ENCODE results near the gene ACIN1.

DNA sequence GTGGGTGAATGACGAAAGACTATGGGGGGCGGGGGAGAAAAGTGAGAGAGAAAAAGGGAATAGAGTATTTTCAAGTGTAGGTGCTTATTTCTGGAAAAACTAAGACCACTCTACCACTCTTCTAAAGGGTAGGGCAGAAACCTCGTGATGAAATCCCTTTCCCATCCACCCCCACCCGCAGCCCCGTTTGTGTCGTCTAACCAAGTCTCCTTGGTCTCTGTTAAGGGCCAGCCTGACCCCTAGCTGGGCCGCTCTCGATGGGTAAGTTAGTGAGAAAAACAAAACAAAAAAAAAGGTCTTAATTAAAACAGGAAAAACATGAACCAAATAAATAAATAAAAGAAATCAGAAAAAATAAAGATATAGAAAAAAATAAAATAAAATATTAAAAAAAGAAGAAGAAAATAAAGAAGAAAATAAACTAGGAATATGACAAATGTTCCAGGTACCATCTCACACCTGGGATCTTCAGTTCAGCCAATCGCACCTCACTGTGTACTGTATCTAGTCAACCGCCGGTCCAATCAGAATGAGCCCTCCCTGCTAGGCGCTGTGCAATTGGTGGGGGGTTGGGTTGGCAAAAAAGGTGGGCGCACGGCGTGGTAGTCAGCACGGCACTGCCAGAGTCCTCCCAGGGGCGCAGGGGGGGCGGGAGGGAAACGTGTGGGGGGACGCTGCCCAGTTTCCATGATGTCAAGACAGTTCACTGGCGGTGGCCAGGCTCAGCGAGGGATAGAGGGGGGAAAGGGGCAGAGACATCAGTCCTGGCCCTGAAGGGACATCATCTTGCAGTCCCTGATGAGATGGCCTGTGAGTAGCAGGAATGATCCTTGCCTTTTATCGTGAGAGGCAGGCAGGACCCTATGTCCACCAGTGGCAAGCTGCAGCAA, 27.8 kb downstream of the ACIN1 start:
- no peak for TF ChIP-seq CTCF (conservative IDR thresholded peaks at IDR 0.05; ENCODE audit: low read depth in 2 of 2)
- TF ChIP-seq EZH2phosphoT487 (IDR thresholded peaks at IDR 0.05; ENCODE audit: unreplicated experiment) = no peak
- no peak for TF ChIP-seq EZH2 (IDR thresholded peaks at IDR 0.05; ENCODE audit: low read depth, unreplicated experiment)
- TF ChIP-seq, protein P1, sequence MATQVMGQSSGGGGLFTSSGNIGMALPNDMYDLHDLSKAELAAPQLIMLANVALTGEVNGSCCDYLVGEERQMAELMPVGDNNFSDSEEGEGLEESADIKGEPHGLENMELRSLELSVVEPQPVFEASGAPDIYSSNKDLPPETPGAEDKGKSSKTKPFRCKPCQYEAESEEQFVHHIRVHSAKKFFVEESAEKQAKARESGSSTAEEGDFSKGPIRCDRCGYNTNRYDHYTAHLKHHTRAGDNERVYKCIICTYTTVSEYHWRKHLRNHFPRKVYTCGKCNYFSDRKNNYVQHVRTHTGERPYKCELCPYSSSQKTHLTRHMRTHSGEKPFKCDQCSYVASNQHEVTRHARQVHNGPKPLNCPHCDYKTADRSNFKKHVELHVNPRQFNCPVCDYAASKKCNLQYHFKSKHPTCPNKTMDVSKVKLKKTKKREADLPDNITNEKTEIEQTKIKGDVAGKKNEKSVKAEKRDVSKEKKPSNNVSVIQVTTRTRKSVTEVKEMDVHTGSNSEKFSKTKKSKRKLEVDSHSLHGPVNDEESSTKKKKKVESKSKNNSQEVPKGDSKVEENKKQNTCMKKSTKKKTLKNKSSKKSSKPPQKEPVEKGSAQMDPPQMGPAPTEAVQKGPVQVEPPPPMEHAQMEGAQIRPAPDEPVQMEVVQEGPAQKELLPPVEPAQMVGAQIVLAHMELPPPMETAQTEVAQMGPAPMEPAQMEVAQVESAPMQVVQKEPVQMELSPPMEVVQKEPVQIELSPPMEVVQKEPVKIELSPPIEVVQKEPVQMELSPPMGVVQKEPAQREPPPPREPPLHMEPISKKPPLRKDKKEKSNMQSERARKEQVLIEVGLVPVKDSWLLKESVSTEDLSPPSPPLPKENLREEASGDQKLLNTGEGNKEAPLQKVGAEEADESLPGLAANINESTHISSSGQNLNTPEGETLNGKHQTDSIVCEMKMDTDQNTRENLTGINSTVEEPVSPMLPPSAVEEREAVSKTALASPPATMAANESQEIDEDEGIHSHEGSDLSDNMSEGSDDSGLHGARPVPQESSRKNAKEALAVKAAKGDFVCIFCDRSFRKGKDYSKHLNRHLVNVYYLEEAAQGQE (IDR thresholded peaks at IDR 0.05; ENCODE audit: unreplicated experiment) = no peak
- no peak for TF ChIP-seq POLR2AphosphoS5 (IDR thresholded peaks at IDR 0.05; ENCODE audit: low read depth)

Data from GM23338 (cell line).